ENCODE data around the gene WNT9B.
"Not testable (repeated sequence)": the region's sequence is repeated elsewhere in the genome, so short reads cannot be mapped to it uniquely, and the experiment has no call there.

The WNT9B gene

DNA sequence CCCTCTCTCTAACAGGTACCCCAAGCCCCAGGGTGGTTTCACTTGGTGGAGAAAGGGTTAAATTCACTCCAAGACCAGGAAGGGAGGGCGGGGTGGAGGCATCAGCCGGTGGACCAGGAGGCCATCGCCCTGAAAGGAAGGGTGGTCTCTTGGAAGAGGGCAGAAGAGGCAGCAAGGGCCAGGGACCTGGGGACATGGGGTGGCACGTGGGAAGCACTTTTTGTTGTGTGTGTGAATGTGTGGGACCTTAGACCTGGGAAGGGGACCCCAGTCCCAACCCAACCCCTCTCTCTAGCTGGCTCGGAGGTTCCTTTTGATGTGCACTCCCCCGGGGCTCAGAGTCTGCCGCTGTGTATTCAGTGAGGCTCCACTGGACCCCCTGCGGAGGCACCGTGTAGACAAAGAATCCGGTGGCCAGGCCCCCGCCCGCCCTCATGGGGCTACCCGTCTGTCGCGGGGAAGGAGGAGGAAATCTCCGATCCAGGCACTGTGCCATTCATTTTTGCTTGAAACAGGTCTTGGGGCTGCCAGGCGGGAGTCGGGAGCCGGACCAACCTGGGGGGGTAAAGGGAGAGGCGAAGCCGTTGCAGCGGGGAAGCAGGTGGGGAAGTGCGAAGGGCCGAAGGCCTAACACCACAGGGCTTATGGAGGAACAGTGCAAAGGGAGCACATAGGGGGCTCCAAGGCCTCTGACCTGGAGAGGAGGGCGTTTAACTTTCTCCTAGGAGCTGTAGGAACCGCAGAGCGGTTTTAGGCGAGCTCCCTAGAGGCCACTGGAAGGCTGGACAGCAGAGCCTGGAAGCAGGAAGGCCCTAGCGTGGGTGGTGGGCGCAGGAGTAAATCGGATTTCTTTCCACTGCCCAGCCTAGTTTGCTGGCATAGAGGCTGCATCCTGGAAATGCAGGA, 29.6 kb upstream of the WNT9B start:
- in situ Hi-C loops (cut with MboI; ENCODE audit: low sequenced_read_pairs): no loop called here

DNA sequence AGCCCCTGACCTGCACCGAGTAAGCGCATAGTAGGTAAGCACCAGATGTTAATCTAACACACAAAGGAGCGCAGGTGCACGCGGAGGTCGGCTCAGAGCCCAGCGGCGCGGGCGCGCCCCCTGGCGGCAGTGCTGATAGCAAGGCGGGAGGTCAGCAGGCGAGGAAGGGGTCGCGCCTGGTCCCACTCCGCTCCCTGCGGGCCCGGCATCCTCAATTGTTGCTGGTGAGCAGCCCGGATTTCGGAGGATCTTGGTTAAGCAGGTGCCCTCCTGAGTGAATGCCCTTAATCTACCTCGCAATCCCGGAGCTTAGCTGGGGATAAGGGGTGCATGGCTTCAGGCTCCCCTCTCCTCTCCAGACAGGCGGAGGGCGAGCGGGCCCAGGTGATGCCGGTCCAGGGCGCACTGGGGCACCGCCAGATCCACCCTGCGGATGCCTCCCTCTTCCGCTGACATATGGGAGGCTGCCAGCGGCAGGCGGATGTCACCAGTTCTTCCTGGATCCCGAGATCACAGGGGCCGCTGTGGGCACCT, 28.9 kb upstream of the WNT9B start:
- in situ Hi-C loops (cut with MboI; ENCODE audit: low sequenced_read_pairs): no loop called here

DNA sequence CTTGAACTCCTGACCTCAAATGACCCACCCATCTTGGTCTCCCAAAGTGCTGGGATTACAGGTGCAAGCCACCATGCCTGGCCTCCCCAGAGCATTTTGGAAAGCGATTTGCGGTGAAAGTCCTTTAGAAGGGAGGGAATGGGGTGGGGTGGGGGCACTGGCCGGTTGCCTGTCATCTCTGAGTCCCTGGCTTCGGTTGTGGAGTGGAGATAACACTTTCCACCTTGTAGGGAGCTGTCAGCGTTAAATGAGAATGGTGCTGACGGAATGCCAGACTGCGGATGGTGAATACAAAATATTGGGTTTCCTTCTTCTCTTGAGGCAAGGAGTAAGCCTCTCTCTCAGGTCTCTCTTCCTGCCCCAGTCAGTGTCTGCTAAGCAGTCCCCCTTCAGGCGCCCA, 27.7 kb upstream of the WNT9B start:
- in situ Hi-C loops (cut with MboI; ENCODE audit: low sequenced_read_pairs): no loop called here

DNA sequence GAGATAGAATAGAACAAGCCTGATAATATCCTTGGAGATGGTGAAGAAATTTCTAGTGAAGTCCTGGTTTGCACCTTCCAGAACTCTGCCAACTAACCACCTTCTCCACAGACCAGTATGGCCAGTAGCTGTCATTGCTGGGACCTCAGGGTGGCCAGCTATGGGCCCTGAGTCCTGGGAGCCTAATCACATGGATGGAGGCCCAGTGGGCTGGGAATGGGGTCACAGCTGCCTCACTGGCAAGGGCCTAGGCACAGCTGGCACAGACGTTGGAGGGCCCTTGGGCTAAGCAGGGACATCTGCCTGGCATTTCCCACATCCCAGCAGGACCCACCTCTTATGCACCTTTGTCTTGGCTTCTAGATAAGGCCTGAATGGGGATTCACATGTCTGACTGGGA, 25.3 kb upstream of the WNT9B start:
- in situ Hi-C loops (cut with MboI; ENCODE audit: low sequenced_read_pairs): no loop called here

DNA sequence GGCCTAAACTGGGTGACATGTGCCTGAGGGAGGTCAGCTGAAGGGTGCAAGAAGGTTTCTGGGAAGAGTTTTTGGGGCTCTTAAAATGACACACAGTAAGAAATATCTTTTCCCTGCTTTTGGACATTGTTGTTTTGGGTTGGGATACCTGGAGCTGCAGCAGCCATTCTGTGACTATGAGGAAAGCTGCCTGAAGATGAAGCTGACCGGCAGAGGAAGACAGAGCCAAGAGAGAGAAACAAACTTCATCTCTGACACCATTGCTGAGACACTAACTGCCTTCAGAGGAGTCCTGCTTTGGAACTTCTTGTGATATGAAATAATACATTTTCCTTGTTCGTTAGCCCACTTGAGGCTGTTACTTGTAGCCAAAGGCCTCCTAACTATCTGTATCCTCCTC, 24.1 kb upstream of the WNT9B start:
- in situ Hi-C loops (cut with MboI; ENCODE audit: low sequenced_read_pairs): no loop called here

DNA sequence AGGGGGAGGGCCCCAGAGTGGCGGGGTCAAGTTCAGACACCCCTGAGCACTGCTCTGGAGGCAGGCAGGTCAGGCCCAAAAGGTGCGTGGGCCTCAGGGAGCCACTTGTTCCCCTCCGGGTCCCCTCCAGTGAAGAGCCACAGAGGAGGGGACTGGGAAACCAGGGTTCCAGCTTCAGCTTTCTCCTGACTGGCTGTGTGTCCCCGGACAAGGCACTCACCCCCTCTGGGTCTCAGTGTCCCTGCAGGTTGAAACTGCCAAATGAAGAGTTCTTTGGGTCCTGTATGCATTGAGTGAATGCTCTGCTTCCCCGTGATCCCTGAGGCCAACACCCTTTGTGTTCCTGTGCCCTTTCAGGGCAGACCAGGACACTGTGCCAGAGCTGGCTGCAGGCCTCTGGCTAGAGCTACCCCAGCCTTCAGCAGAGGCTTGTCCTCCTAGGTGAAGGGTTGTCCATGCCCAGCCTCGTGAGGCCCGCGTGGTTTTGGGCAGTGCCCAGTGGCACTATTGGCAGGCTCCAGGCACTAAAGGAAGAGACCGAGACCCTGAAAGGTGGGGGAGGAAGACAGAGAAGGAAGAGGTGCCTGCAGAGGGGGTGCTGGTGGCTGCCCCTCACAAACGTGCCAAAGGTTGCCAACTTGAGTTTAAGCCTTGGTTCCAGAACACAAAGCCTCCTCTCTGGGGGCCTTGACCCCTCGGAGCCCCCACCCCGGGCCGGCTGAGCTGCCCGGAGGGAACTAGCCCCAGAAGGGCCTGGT, 19.6 kb upstream of the WNT9B start:
- in situ Hi-C loops (cut with MboI; ENCODE audit: low sequenced_read_pairs): no loop called here

DNA sequence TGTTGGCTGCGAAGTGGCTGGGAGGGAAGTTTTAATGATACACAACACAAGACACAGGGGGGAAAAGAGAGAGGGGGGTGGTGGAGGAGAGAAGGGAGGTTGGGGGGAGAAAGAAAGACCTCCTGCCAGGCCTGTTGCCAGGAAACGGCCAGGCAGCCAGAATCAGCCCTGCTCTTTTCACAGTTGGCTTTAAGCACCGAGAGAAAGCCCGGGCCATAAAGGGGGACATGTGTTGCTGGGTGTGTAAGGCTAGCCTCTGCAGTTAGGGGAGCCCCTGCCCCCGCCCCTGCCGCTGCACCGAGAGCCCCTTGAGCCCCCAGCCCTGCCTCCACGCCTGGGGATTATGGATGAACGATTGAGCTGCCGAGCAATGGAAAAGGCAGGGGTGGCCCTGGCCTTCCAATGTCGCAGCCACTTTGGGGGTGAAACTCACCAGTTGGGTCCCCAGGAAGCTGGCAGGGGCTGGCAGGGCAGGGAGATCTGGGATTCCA, 19.0 kb upstream of the WNT9B start:
- in situ Hi-C loops (cut with MboI; ENCODE audit: low sequenced_read_pairs): no loop called here

DNA sequence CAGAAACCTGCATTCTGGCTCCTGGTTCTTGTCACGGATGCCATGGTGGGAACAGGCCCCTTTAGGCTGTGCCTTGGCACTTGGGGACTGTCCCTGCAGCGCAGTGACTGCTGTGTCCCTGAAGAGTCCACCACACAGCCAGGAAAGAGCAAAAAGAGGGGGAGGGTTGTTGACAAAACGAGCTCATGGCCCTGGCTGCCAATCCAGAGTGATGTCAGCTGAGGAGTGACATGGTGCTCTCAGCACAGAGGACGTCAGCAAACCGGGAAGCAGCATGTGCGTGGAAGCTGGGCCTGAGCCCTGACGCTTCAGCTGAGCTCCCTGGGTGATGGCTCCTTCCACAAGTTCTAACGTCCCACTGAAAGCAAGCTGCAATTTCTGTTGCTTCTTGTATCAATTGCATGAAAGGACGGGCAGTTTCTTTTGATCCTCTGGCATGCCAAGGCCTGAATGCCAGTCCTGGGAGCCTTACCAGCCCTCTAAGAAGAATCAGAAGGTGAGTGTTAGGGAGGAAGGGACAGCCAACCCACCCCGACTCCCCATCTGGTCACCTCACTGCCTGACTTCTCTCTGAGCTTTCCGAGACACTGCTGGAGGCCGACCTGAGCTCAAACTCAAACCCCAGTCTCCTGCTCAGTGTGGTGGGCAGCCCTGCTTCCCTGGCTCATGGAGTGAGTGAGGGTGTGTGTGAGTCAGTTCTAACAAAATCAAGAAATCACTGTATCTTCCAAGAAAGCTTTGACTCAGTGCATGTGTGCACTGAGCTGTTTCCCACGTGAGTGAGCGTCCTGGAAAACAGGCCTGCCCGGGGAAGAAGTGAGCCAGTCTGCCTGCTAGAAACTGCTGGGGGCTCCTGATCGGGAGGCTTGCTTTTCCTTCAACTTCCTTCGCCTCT, 18.2 kb upstream of the WNT9B start:
- in situ Hi-C loops (cut with MboI; ENCODE audit: low sequenced_read_pairs): no loop called here

DNA sequence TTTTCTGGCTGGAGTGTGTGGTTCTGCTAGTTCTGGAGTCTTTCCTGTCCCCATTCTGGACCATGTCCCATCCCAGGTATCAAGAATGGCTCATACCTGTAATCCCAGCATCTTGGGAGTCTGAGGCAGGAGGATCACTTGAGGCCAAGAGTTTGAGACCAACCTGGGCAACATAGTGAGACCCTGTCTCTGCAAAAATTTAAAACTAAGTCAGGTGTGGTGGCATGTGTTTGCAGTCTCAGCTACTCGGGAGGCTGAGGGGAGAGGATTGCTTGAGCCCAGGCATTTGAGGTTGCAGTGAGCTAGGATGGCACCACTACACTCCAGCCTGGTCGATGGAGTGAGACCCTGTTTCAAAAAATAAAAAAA, 17.6 kb upstream of the WNT9B start:
- in situ Hi-C loops (cut with MboI; ENCODE audit: low sequenced_read_pairs): no loop called here

DNA sequence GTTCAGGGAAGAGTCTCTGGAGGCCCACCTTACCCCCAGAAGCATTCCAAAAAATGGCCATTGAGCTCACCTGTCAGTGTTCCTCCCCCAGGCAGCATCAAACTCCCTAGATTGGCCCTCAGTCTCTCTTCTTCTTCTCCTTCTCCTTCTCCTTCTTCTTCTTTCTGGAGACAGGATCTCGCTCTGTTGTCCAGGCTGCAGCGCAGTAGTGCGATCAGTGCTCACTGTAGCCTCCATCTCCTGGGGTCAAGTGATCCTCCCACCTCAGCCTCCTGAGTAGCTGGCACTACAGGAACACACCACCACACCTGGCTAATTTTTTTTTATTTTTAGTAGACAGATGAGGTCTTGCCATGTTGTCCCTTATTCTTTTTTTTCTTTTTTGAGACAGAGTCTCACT, 16.5 kb upstream of the WNT9B start:
- in situ Hi-C loops (cut with MboI; ENCODE audit: low sequenced_read_pairs): no loop called here

DNA sequence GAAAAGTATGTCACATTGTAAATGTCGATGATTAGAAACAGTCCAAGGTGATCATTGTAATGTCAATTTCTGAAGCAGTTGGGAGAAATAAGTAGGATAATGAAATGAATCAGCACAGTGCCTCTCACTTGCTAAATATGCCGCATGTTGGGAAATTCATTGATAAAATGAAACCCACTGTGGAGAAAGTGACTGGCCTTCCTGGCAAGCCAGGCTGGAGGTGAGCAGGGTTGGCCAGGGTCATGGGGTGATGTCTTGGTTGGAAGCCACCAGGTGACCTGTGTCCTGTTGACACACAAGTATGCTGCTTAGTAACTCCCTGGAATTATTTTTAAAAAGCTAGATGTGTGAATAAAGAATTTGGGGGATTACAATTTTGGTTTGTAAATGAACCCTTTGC, 14.9 kb upstream of the WNT9B start:
- in situ Hi-C loops (cut with MboI; ENCODE audit: low sequenced_read_pairs): no loop called here

DNA sequence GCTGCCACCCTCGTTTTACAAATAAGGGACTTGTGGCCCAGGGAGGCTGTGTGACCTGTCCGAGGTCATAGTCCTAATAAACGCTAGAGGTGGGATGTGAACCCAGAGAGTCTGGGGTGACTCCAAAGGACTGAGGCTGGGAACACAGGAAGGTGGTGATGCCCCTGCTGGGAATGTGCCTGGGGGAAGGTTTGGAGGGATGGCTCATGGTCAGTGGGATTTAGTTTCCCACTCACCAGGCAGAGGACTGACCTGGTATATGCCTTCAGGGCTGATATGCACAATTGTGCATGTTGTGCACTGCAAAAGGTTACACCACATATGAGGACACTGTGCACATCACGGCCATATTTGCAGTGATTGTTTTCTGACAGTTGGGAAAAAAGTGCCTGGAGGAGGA, 13.9 kb upstream of the WNT9B start:
- in situ Hi-C loops (cut with MboI; ENCODE audit: low sequenced_read_pairs): no loop called here

DNA sequence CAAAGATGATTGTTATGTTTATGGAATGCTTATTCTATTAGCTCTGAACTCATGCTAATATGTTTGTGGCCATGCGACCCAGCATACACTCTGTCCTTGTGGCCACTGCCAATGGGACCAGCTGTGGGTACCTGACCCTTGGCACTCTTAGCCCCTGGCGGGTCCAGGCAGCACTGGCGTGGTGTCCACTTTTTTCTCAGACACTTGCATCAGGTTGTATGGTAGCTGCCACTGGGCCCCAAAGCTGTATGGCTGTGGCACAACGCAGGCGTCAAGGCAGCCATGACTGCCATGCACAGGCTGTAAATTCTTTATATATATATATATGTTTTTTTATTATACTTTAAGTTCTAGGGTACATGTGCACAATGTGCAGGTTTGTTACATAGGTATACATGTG, 12.2 kb upstream of the WNT9B start:
- in situ Hi-C loops (cut with MboI; ENCODE audit: low sequenced_read_pairs): no loop called here

DNA sequence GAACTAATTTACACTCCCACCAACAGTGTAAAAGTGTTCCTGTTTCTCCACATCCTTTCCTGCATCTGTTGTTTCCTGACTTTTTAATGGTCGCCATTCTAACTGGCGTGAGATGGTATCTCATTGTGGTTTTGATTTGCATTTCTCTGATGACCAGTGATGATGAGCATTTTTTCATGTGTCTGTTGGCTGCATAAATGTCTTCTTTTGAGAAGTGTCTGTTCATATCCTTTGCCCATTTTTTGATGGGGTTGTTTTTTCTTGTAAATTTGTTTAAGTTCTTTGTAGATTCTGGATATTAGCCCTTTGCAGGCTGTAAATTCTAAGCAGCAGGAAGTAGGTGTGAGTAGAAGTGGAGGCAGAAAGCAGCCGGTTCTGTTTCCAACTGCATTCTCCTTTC, 10.8 kb upstream of the WNT9B start:
- in situ Hi-C loops (cut with MboI; ENCODE audit: low sequenced_read_pairs): not testable (repeated sequence)

DNA sequence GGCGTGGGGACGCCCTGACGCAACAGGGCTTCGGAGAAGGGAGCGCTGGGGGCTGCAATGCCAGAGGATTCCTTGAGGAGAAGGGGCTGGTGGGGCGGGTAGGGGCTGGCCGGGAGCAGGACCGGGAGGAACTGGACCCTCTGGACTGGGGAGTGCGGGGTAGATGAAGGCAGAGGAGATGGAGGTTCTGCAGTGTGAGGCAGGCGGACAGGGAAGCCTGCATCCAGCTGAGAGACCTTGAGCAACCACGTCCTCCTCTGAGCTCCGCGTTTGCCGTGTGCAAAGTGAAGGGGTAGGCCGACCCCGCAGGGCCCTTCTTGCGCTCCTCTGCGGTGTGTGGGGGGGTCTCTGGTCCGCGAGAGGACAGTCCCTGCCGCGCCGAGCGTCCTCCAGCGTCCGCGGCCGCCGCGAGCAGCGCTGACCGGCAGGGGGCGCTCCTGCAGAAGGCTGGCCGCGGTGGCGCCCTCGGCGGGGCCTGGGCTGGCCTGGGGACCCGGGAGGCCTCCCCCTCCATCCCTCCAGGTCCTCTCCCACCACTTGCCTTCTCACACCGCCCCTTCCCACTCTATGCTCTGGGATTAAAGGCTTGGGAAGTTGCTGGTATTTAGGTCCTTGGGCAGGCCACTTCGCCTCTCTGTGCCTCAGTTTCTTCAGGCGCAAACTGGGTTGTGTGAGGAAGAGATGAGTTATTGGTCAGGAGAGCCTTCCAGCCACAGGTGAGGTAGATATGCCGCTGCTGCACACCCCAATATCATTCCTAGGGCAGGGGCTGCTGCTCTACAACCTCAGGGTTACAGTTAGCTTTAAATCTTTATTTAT, 9.6 kb upstream of the WNT9B start:
- in situ Hi-C loops (cut with MboI; ENCODE audit: low sequenced_read_pairs): no loop called here

DNA sequence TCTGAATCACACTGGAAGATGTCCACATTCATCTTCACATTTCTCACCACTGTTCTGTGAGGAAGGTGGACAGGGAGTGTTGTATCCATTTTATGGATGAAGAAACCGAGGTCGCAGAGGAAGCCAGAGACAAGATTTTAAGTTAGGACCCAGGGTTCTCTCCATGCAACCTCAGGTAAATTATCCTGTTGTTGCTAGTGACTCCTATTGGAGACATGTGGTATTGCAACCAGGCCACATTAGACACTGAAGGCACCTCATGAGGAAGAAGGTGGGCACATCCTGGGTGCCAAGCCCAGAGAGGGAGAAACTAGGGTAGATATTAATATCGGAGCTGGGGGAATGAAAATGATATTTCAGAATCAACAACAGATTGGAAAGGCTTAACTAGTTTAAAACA, 8.5 kb upstream of the WNT9B start:
- in situ Hi-C loops (cut with MboI; ENCODE audit: low sequenced_read_pairs): no loop called here

DNA sequence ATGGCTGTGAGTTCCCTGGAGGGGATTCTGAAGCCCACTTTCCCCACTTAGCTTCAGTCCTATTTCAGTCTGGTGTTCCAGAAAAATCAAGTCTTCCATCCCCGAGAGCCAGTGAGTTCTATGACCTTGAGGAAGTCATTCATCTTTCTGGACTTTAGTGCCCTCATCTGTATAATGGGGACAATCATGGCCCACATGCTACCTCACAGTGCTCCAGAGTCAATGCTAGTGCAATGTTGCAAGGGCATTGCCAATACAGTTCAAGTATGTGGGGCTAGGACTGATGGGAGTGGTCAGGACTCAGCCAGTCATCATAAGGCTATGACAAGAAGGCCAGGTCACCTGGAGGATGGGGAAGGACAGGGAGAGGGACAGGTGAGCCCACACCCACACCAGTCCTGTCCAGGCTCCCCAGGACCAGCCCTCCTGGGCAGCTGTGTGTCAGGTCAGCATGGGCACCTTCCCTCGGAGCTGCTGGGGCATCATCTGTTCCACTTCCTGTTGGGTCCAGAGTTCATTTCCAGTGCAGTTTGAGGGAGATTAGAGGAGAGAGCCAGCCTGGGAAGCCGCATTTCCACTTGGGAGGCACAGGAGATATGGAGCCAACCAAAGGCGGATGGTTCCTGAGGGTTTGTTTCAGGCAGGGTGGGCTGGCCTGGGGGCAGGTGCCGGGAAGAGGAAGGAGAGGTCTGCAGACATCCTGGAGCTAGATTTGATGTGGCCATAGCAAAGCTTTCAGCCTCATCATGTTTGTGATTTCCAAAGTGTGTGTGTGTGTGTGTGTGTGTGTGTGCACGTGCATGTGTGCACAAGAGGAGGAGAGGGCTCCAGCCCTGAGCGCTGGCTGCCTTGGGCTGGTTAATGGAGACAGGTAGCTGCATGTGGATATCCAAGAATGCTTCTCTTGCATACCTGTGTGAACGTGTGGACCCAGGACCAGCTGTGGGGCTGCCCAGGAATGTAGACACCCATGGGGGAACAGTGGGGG, 3.9 kb upstream of the WNT9B start:
- in situ Hi-C loops (cut with MboI; ENCODE audit: low sequenced_read_pairs): no loop called here

DNA sequence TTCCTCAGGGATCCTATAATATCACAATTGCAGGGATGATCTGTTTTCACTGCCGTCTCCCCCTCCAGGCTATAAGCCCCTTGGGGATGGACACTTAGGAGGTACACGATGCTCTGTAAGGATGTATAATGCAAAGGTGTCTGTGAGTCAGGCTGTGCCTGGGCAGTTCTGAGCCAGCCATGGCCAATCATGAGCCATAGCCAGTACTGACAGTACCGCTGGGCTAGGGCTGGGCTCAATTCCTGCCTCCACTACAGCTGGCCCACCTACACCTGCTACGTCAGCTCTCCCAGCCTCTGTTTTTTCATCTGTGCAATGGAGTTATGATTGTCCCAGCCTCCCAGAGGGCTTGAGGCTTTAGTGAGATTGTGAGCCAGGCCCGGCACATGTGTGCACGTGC, 2.8 kb upstream of the WNT9B start:
- in situ Hi-C loops (cut with MboI; ENCODE audit: low sequenced_read_pairs): no loop called here

DNA sequence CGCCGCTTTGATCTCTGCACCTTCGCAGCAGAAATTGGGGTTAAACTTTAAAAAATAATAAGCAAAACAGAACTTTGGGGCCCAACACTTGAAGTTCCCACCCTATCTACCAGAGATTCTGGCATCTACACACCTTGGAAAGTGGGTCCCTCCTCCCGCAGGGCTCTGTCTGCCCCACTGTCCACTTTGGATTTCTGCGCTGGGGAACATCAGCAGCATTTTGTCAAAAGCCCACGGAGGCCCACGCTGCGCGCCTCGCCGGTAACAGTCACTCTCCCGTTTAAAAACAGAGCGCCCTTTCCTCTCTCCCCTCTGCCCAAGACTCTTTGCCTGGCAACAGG, 725 bp upstream of the WNT9B start:
- in situ Hi-C loops (cut with MboI; ENCODE audit: low sequenced_read_pairs): no loop called here
